Testis (tissue), 3 donors: Measurements from ENCODE around the gene CECR2. TPM values are rescaled to one million over a fixed set of nuclear protein-coding genes. Genes with fewer than 3 reads are reported as not detected.

Source experiments
- DNase-seq: peaks from one replicate; pipeline ENCODE4 v3.0.0-alpha.2; 2019
- H3K27ac ChIP-seq, 2 donors: fragments of 200-600 bp; sonication (generic); one replicate each; pipeline ENCODE4 v1.5.1; 2019
- H3K27me3 ChIP-seq: fragments of 200-600 bp; sonication (generic); one replicate; pipeline ENCODE4 v1.5.1; 2019
- H3K36me3 ChIP-seq: fragments of 200-600 bp; sonication (generic); one replicate; pipeline ENCODE4 v1.5.1; 2017; ENCODE audit warnings: low read depth; ENCODE audit errors: missing control alignments
- H3K4me1 ChIP-seq: fragments of 200-600 bp; sonication (generic); one replicate; pipeline ENCODE4 v1.5.1; 2019
- H3K4me3 ChIP-seq, 2 donors: fragments of 200-600 bp; sonication (generic); one replicate each; pipeline ENCODE4 v1.5.1; 2017 to 2019
- H3K9me3 ChIP-seq: fragments of 200-600 bp; sonication (generic); one replicate; pipeline ENCODE4 v1.5.1; 2017
- CTCF ChIP-seq, 3 experiments: fragments of 450-650 bp in 2 of 3; fragments of 200-600 bp in 1 of 3; sonication (generic) in 1 of 3; IDR thresholded peaks; one replicate each; pipeline ENCODE4 v1.5.1; 2016 to 2019; ENCODE audit warnings: antibody characterized with exemption in 3 of 3, mild to moderate bottlenecking in 2 of 3, moderate library complexity in 1 of 3
- POLR2A ChIP-seq: fragments of 450-650 bp; IDR thresholded peaks from one replicate; pipeline ENCODE4 v1.6.1; 2017; ENCODE audit warnings: antibody characterized with exemption, mild to moderate bottlenecking, moderate library complexity
- WGBS, 2 donors: methylation state at CpG; one replicate each; pipeline ENCODE4 v1.1.5; 2018; 5-methylcytosine and 5-hydroxymethylcytosine counted together
- intact Hi-C: fragments of 100-400 bp; cut with DNase I; formaldehyde crosslinking; loops from one replicate; pipeline ENCODE4 v1.15.1; 2023; ENCODE audit warnings: low total_unique reads
- polyA plus RNA-seq: library from polyadenylated mRNA; stranded (reverse); fragments of 350-450 nt; fragmentation: Illumina TruSeq; extraction: RNeasy Lipid Tissue Mini Kit (QIAGEN cat#74804); gene quantifications from one replicate; pipeline ENCODE4 v1.2.3, GENCODE V29; 2014; ENCODE audit warnings: low read depth, low replicate concordance; ENCODE audit not compliant: insufficient read depth
- total RNA-seq, 2 donors: library from RNA; depleted of rRNA; stranded (reverse); fragments of >200 nt; gene quantifications; one replicate each; pipeline ENCODE4 v1.2.3, GENCODE V29; 2016

The CECR2 gene
- total and polyA plus RNA-seq, 3 donors from 2014 or later, result 7.1 to 18.7 (median 16.8) TPM

- Histone ChIP-seq H3K9me3 (no peaks in the 10 kb centered on the region), H3K36me3 (no peaks in the 10 kb centered on the region), H3K4me1 (no peaks in the 10 kb centered on the region), H3K4me3 (no peak overlapping the region), H3K27me3 (no peaks in the 10 kb centered on the region), H3K27ac (no peak overlapping the region)
- intact Hi-C loops, result no loop called here
- DNase-seq, result no peak
- WGBS, 2 donors, result 89 to 95% methylated on average over 5 of the region's 5 CpGs
- TF ChIP-seq POLR2A, result no peak
- TF ChIP-seq CTCF (IDR thresholded peaks at IDR 0.05), result no peak
These were observed 112.2 kb downstream of the CECR2 start for GRCh38 chr22:17481424-17481823.

DNA sequence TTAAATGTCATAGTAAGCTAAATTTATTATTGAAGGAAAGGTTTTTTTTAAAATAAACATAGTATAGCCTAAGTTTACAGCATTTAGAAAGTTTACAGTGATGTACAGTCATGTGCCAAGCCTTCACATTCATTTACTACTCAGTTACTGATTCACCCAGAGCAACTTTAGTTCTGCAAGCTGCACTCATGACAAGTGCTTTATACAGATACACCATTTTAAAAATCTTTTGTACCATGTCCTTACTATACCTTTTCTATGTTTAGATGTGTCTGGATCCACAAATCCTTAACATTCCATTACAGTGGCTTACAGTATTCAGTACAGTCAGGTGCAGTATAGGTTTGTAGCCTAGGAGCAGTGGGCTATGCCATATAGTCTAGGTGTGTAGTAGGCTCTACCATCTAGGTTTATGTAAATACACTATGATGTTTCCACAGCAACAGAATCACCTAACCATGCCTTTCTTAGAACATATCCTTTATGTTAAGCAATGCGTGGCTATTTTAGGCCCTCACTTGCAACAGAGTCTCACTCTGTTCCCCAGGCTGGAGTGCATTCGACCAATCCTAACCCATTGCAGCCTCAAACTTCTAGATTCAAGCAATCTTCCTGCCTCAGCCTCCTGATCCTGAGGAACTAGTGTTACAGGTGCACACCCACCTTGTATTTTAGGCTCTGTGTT lies 114.6 kb downstream of the CECR2 start:
- Histone ChIP-seq H3K4me1 (no peaks in the 10 kb centered on the region), H3K27ac (no peak overlapping the region), H3K36me3 (no peaks in the 10 kb centered on the region), H3K9me3 (no peaks in the 10 kb centered on the region), H3K4me3 (no peak overlapping the region), H3K27me3 (no peaks in the 10 kb centered on the region)
- TF ChIP-seq POLR2A, result no peak
- 52 to 60% methylated on average over 2 of the region's 2 CpGs for WGBS, 2 donors
- peak; percentile 17 for DNase-seq
- intact Hi-C loops, result no loop called here

DNA sequence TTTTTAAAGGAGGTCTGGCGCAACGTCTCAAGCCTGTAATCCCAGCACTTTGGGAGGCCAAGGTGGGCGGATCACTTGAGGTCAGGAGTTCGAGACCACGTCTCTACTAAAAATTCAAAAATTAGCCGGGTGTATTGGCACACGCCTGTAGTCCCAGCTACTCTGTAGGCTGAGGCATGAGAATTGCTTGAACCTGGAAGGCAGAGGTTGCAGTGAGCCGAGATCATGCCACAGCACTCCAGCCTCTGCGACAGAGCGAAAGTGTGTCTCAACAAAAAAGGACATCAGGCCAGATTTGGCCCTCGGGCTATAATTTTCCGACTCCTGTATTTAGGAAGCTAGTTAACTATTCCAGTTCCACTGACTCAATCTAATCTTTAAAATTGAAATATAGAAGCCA lies 115.3 kb downstream of the CECR2 start:
- intact Hi-C loops, result no loop called here
- no peak for DNase-seq
- Histone ChIP-seq H3K27ac (no peak overlapping the region), H3K27me3 (no peaks in the 10 kb centered on the region), H3K9me3 (no peaks in the 10 kb centered on the region), H3K4me1 (no peaks in the 10 kb centered on the region), H3K36me3 (no peaks in the 10 kb centered on the region), H3K4me3 (no peak overlapping the region)
- 73 to 81% methylated on average over 12 of the region's 12 CpGs for WGBS, 2 donors
- TF ChIP-seq CTCF (IDR thresholded peaks at IDR 0.05), result no peak
- TF ChIP-seq POLR2A, result no peak

DNA sequence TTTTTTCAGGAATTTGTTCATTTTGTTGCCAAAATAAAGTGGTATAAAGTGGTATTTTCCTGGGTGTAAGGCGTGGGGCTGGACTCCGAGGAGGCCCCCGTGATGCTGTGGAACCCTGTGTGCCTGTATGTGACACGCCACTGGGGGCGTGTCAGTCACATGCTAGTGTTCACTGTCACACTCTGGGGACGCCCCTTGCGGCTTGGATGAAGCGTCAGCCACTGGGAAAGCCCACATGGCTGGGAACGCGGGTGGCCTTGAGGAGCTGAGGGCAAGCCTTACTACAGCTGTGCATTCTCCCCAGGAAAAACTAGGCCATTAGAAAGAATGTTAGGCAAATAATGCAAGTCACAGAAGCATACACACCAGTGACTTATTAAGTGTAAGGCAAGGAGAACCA lies 117.1 kb downstream of the CECR2 start:
- WGBS, 2 donors, result 48 to 63% methylated on average over 10 of the region's 10 CpGs

DNA sequence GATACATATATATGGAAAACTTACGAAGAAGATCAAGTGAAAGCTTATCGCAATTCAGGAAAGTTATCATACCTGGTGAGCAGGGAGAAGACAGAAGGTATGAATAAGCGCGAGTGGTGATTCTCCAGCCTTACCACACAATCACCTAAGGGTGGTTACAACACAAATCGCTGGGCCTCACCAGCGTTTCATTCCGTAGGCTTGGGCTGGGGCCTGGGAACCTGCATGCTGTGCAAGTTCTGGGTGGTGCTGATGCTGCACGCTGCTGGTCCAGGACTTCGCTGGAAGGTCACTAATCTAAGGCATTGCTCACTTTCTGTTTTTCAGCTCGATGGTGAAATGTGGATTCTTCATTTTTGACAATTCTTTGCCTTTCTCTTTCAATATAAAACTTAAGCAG lies 117.5 kb downstream of the CECR2 start:
- H3K4me3 ChIP-seq, result no peak overlapping the region
- H3K36me3 ChIP-seq, result no peaks in the 10 kb centered on the region
- intact Hi-C loops, result no loop called here
- TF ChIP-seq POLR2A (no peak), CTCF (IDR thresholded peaks at IDR 0.05) (no peak)
- H3K27ac ChIP-seq, result no peak overlapping the region
- WGBS, 2 donors, result 88 to 89% methylated on average over 10 of the region's 10 CpGs
- no peaks in the 10 kb centered on the region for H3K27me3 ChIP-seq
- H3K4me1 ChIP-seq, result no peaks in the 10 kb centered on the region
- no peaks in the 10 kb centered on the region for H3K9me3 ChIP-seq
- DNase-seq, result no peak

More for the DNA sequence above, 117.1 kb downstream of the CECR2 start:
- no peak overlapping the region for H3K4me3 ChIP-seq
- intact Hi-C loops, result no loop called here
- H3K27me3 ChIP-seq, result no peaks in the 10 kb centered on the region
- no peak overlapping the region for H3K27ac ChIP-seq
- no peak for TF ChIP-seq POLR2A
- TF ChIP-seq CTCF (IDR thresholded peaks at IDR 0.05), result no peak
- H3K9me3 ChIP-seq, result no peaks in the 10 kb centered on the region
- H3K4me1 ChIP-seq, result no peaks in the 10 kb centered on the region
- H3K36me3 ChIP-seq, result no peaks in the 10 kb centered on the region
- peak; percentile 28 for DNase-seq
